Stimulated activated CD8-positive, alpha-beta memory T cell treated with anti-CD3 and anti-CD28 coated beads, Interleukin-7, amount 100 ng/mL, for 48 hours (primary cell): Measurements from ENCODE around the gene DNAJC8.

Source experiments
- DNase-seq, 2 donors: peaks; one replicate each; pipeline ENCODE4 v3.0.0-alpha.2; 2020; ENCODE audit warnings: low read depth in 1 of 2; ENCODE audit errors: extremely low read depth in 1 of 2

DNAJC8 gene

GRCh38 chr1:28232558-28233263, at the start of gene DNAJC8:
Gene DNAJC8, minus strand, starts transcription at chr1:28233029. Its CDS starts 31 bp downstream, at chr1:28232998.
- DNase-seq, result peak; percentile 85 to 96

- DNase-seq, result no peak
Observed at GRCh38 chr1:28281608-28282425, 49.0 kb upstream of the DNAJC8 start.

GRCh38 chr1:28280977-28281381, 48.1 kb upstream of the DNAJC8 start:
- DNase-seq, result no peak

- DNase-seq, result no peak
Observed at GRCh38 chr1:28280501-28280900, 47.7 kb upstream of the DNAJC8 start.

- no peak for DNase-seq
Observed at GRCh38 chr1:28279721-28280120, 46.9 kb upstream of the DNAJC8 start.

GRCh38 chr1:28278763-28279162, 45.9 kb upstream of the DNAJC8 start:
- no peak for DNase-seq

- DNase-seq, result no peak
Observed at GRCh38 chr1:28273216-28273860, 40.5 kb upstream of the DNAJC8 start.

GRCh38 chr1:28272215-28272852, 39.5 kb upstream of the DNAJC8 start:
- DNase-seq, result no peak

GRCh38 chr1:28269529-28269928, 36.7 kb upstream of the DNAJC8 start:
- no peak for DNase-seq

- no peak for DNase-seq
Observed at GRCh38 chr1:28267633-28268032, 34.8 kb upstream of the DNAJC8 start.

- DNase-seq, result no peak
Observed at GRCh38 chr1:28266920-28267322, 34.1 kb upstream of the DNAJC8 start.

GRCh38 chr1:28265577-28265976, 32.7 kb upstream of the DNAJC8 start:
- no peak for DNase-seq

- no peak for DNase-seq
Observed at GRCh38 chr1:28264897-28265296, 32.1 kb upstream of the DNAJC8 start.

- no peak for DNase-seq
Observed at GRCh38 chr1:28260803-28261174, 28.0 kb upstream of the DNAJC8 start.

GRCh38 chr1:28259934-28260802, 27.3 kb upstream of the DNAJC8 start:
- no peak for DNase-seq

- peak; percentile 99 to 100 for DNase-seq
Observed at GRCh38 chr1:28259252-28259933, 26.6 kb upstream of the DNAJC8 start, which contains the start of gene SESN2. Gene SESN2, plus strand, starts transcription at chr1:28259518. Its CDS starts 330 bp downstream, at chr1:28259848.

- DNase-seq, result no peak
Observed at GRCh38 chr1:28258628-28259251, 25.9 kb upstream of the DNAJC8 start.

- no peak for DNase-seq
Observed at GRCh38 chr1:28257736-28258135, 24.9 kb upstream of the DNAJC8 start.

GRCh38 chr1:28256197-28256827, 23.5 kb upstream of the DNAJC8 start:
- DNase-seq, result no peak
